NCI-H2081 (cell line): ENCODE measurements around the gene SF3A2.

Source experiments
- DNase-seq, 2 experiments: peaks; one replicate each; lab custom pipeline; 2025; lab: John Stamatoyannopoulos, UW

The SF3A2 gene

GRCh38 chr19:2240881-2241760 is 4.5 kb downstream of the SF3A2 start:
- no peak for DNase-seq

GRCh38 chr19:2242092-2242537 is 5.5 kb downstream of the SF3A2 start:
- DNase-seq, result no peak

GRCh38 chr19:2242816-2243215 is 6.2 kb downstream of the SF3A2 start:
- DNase-seq, result no peak

DNA sequence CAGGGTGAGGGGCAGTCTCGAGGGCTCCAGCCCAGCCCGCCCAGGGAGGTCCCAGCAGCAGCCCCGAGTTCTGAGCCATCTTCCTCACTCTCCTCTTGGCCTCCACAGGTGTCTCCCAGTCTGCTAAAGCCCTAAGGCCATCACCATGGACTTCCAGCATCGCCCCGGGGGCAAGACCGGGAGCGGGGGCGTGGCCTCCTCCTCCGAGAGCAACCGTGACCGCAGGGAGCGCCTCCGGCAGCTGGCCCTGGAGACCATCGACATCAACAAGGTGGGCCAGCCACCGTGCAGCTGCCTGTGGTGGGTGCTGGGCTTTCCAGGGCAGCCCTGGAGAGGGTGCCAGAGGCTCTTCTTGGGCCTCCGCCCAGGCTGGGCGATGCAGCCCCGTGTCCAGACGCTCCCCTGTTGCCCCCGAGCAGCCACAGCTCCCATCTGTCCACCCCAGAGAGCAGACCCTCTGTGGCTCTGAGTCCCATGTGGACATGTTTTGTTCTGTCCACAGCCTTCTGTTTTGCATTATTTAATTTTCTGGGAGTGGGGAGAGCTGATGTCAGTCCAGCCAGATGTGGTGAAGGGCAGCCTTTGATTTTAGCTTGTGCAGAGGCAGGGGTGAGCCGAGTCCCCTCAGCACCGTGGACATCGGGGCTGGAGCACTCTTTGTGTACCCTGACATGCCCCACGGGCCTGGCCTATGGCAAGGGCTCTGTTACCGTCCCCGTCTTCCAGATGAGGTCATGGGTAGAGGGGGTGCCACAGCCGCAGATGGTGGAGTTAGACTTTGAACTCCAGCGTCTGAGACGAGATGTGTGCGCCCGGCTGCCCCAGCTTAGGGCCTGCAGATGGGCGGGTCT is 6.9 kb downstream of the SF3A2 start:
- DNase-seq, result no peak

GRCh38 chr19:2244125-2244411 is 7.4 kb downstream of the SF3A2 start:
- no peak for DNase-seq

GRCh38 chr19:2244486-2244885 is 7.9 kb downstream of the SF3A2 start:
- DNase-seq, result no peak

DNA sequence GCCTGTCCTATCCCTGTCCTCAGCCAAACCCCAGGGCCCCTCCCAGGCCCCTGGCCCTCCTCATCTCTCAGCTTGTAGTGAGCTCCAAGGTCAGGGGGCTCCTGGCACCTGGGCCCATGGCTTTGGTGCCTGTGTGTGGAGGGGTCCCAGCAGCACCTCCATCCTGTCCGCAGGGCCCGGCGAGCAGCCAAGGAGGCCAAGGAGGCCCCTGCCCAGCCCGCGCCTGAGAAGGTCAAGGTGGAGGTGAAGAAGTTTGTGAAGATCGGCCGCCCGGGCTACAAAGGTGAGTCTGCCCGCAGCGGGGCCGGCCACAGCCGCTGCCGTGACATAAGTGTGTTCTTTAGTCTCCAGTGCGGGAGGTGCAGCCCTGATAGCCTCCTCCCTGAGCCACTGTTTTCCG is 8.6 kb downstream of the SF3A2 start:
- DNase-seq, result no peak

DNA sequence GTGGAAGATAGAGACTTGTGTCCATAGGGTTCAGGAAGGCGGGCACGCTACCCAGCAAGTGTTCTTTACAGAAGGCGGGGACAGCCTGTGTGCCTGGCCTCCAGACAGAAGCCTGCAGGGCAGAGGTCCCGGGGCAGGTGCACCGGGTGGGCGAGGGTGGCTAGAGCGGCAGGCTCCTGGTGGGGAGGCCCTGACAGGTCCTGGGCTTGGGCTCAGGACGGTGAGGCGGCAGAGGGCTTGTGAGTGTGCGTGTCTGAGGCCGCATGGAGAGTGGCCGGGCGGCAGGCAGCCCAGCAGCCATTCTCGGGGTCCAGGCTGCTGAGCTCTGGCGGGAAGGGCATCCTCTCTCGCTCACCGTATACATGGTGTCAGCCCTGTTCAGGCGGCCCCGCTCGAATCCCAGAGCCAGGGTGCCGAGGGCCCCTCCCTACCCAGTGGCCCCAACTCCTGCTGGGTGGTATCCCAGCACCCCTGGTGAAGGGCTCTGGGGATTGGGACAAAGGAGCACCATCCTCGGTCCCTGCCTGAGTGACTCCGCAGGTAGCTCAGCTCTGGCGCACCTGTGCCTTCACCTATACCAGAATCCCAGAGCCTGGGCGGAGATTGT is 9.5 kb downstream of the SF3A2 start:
- DNase-seq, result no peak

GRCh38 chr19:2246801-2247361 is 10.3 kb downstream of the SF3A2 start:
- no peak for DNase-seq

GRCh38 chr19:2247433-2248101 is 10.9 kb downstream of the SF3A2 start:
- no peak for DNase-seq

GRCh38 chr19:2248136-2249009 is 11.7 kb downstream of the SF3A2 start:
- DNase-seq, result peak in 1 of 2 experiments; percentile 23

GRCh38 chr19:2249010-2249866 is 12.6 kb downstream of the SF3A2 start, which contains the start of gene AMH:
AMH (plus strand) TSS chr19:2249323; CDS start chr19:2249333, 10 bp downstream.
- DNase-seq, result no peak

DNA sequence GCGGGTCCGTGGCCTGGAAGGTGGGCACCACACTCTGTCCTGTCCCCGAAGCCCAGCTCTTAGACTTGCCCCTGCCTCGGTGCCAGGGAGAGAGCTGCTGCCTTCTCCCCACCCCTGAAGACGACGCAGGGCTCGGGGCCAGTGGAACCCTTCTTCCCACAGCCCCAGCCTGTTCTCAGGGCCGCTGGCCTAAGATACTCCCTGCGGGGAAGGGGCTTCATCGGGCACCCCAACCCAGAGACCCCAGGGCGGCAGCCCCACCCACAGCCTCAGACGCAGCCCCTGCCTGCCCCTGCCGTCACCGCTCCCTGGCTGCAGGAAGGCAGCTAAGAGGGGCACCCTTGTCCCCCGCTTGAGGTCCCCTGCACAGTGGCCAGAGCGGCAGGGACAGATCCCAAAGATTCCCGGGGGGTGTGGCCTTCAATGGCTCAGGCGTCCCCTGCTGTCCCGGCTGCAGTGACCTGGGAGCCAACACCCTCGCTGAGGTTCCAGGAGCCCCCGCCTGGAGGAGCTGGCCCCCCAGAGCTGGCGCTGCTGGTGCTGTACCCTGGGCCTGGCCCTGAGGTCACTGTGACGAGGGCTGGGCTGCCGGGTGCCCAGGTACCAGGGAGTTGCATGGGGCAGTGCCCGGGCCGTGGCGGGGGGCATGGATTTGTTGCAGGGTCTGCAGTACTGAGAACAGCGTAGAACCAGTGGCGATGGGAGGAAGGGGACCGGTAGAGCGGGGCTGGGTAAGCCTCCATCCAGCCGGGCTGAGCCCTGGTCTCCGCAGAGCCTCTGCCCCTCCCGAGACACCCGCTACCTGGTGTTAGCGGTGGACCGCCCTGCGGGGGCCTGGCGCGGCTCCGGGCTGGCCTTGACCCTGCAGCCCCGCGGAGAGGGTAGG is 13.5 kb downstream of the SF3A2 start:
- no peak for DNase-seq

DNA sequence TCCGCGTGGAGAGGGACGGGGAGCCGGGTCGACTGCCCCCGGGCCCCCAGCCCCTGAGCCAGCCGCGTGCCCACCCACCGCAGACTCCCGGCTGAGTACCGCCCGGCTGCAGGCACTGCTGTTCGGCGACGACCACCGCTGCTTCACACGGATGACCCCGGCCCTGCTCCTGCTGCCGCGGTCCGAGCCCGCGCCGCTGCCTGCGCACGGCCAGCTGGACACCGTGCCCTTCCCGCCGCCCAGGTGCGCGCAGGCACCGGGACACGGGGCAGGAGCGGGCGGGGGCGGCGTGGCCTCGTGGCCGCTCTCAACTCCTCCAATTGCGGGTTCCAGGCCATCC is 14.1 kb downstream of the SF3A2 start:
- no peak for DNase-seq

DNA sequence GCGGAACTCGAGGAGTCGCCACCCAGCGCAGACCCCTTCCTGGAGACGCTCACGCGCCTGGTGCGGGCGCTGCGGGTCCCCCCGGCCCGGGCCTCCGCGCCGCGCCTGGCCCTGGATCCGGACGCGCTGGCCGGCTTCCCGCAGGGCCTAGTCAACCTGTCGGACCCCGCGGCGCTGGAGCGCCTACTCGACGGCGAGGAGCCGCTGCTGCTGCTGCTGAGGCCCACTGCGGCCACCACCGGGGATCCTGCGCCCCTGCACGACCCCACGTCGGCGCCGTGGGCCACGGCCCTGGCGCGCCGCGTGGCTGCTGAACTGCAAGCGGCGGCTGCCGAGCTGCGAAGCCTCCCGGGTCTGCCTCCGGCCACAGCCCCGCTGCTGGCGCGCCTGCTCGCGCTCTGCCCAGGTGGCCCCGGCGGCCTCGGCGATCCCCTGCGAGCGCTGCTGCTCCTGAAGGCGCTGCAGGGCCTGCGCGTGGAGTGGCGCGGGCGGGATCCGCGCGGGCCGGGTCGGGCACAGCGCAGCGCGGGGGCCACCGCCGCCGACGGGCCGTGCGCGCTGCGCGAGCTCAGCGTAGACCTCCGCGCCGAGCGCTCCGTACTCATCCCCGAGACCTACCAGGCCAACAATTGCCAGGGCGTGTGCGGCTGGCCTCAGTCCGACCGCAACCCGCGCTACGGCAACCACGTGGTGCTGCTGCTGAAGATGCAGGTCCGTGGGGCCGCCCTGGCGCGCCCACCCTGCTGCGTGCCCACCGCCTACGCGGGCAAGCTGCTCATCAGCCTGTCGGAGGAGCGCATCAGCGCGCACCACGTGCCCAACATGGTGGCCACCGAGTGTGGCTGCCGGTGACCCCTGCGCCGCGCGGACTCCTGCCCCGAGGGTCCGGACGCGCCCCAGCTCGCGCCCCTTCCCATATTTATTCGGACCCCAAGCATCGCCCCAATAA is 14.8 kb downstream of the SF3A2 start:
- no peak for DNase-seq

- no peak for DNase-seq
Observed at GRCh38 chr19:2252055-2252796, 15.6 kb downstream of the SF3A2 start.

DNA sequence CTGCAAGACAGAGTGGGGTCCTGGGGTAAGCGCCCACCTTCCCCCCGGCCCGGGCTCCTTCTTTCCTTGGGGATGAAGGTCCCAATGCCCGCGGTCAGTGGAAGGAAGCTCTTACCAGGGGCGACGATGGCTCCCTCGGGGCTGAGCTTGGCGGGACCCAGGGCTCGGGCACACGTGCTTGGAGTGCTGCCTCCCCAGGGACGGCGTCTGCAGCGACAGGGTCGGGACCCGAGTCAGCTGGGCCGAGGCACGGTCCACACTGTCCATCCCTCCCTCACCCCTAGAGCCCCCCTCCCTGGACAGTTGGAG is 16.1 kb downstream of the SF3A2 start:
- DNase-seq, result no peak
